Panc1 (cell line): ENCODE data around the gene TUBA1C.

Experiments
- POLR2AphosphoS5 ChIP-seq: IDR thresholded peaks from 2 replicates; pipeline ENCODE4 v1.6.1; 2012; ENCODE audit warnings: mild to moderate bottlenecking, low read depth, low read length, moderate library complexity
- SIN3A ChIP-seq: IDR thresholded peaks from 2 replicates; pipeline ENCODE4 v1.6.1; 2012; ENCODE audit warnings: low read depth, mild to moderate bottlenecking, low read length, moderate library complexity, borderline replicate concordance; ENCODE audit not compliant: insufficient read depth
- TCF7L2 ChIP-seq: IDR thresholded peaks from 2 replicates; pipeline ENCODE4 v1.6.1; 2011; ENCODE audit warnings: mild to moderate bottlenecking, low read depth, low read length, inconsistent platforms
- TF ChIP-seq, protein P1 (sequence below): fragments of 450-650 bp; IDR thresholded peaks from 2 replicates; pipeline ENCODE4 v1.5.1; 2017; ENCODE audit warnings: mild to moderate bottlenecking
- TF ChIP-seq, protein P2 (sequence below), 2 experiments: IDR thresholded peaks; 2 replicates each; pipeline ENCODE4 v1.6.1; 2011 to 2012; ENCODE audit warnings: low read depth in 2 of 2, control low read depth in 1 of 2, low read length in 1 of 2, mild to moderate bottlenecking in 1 of 2, moderate library complexity in 1 of 2; ENCODE audit not compliant: insufficient read depth in 1 of 2

DNA sequence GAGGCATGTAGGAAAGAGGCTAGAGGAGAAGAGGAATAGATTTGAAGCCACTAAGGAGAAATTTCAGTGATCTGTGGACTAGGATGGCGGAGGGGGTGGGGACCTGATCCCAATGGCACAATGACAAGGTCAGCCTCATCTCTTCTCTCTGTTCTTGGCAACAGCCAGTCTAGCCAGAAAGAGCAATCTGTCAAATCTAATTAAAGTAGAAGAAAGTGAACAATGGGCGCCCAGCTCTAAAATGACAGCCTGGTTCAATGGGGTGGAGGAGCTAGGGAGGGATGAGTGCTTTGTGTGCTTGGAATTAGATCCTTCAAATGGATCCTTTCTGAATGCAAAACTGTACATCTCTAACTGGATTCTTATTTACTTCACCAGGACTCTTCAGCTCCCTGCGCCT, 37.2 kb upstream of the TUBA1C start:
- no peak for TF ChIP-seq SIN3A
- TF ChIP-seq, protein P1, sequence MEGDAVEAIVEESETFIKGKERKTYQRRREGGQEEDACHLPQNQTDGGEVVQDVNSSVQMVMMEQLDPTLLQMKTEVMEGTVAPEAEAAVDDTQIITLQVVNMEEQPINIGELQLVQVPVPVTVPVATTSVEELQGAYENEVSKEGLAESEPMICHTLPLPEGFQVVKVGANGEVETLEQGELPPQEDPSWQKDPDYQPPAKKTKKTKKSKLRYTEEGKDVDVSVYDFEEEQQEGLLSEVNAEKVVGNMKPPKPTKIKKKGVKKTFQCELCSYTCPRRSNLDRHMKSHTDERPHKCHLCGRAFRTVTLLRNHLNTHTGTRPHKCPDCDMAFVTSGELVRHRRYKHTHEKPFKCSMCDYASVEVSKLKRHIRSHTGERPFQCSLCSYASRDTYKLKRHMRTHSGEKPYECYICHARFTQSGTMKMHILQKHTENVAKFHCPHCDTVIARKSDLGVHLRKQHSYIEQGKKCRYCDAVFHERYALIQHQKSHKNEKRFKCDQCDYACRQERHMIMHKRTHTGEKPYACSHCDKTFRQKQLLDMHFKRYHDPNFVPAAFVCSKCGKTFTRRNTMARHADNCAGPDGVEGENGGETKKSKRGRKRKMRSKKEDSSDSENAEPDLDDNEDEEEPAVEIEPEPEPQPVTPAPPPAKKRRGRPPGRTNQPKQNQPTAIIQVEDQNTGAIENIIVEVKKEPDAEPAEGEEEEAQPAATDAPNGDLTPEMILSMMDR, result no peak
- TF ChIP-seq POLR2AphosphoS5, result no peak
- TF ChIP-seq, protein P2, sequence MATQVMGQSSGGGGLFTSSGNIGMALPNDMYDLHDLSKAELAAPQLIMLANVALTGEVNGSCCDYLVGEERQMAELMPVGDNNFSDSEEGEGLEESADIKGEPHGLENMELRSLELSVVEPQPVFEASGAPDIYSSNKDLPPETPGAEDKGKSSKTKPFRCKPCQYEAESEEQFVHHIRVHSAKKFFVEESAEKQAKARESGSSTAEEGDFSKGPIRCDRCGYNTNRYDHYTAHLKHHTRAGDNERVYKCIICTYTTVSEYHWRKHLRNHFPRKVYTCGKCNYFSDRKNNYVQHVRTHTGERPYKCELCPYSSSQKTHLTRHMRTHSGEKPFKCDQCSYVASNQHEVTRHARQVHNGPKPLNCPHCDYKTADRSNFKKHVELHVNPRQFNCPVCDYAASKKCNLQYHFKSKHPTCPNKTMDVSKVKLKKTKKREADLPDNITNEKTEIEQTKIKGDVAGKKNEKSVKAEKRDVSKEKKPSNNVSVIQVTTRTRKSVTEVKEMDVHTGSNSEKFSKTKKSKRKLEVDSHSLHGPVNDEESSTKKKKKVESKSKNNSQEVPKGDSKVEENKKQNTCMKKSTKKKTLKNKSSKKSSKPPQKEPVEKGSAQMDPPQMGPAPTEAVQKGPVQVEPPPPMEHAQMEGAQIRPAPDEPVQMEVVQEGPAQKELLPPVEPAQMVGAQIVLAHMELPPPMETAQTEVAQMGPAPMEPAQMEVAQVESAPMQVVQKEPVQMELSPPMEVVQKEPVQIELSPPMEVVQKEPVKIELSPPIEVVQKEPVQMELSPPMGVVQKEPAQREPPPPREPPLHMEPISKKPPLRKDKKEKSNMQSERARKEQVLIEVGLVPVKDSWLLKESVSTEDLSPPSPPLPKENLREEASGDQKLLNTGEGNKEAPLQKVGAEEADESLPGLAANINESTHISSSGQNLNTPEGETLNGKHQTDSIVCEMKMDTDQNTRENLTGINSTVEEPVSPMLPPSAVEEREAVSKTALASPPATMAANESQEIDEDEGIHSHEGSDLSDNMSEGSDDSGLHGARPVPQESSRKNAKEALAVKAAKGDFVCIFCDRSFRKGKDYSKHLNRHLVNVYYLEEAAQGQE (IDR thresholded peaks at IDR 0.05; ENCODE audit: insufficient read depth in 1 of 2, low read depth in 2 of 2, low read length in 1 of 2), result no peak
- no peak for TF ChIP-seq TCF7L2
